GM12874 (cell line): ENCODE data around the gene CGN.

ENCODE experiments used
- TF ChIP-seq, protein P1 (sequence below): IDR thresholded peaks from 2 replicates; pipeline ENCODE4 v1.5.1; 2011; ENCODE audit warnings: low read depth, mild to moderate bottlenecking, control low read depth, low read length, moderate library complexity; ENCODE audit not compliant: insufficient read depth

The CGN gene

DNA sequence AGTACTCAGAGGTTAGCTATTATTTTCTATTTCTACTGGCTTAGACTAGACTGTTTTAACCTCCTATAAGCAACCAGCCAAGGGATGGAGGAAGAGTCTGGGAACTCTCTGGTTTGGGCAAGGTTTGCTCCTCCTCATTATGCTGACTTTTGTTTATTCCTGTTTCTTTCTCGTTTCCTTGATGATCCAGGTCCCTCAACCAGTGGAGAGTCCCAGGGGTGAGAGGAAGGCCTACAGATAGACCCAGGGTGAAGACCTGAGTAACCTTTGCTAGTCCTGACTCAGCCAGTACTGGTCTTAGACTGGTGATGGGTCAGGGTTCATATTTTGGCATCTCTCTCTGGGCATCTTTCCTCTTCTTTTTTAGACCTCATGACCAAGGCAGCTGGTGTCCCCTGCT, 34.4 kb downstream of the CGN start:
- TF ChIP-seq, protein P1, sequence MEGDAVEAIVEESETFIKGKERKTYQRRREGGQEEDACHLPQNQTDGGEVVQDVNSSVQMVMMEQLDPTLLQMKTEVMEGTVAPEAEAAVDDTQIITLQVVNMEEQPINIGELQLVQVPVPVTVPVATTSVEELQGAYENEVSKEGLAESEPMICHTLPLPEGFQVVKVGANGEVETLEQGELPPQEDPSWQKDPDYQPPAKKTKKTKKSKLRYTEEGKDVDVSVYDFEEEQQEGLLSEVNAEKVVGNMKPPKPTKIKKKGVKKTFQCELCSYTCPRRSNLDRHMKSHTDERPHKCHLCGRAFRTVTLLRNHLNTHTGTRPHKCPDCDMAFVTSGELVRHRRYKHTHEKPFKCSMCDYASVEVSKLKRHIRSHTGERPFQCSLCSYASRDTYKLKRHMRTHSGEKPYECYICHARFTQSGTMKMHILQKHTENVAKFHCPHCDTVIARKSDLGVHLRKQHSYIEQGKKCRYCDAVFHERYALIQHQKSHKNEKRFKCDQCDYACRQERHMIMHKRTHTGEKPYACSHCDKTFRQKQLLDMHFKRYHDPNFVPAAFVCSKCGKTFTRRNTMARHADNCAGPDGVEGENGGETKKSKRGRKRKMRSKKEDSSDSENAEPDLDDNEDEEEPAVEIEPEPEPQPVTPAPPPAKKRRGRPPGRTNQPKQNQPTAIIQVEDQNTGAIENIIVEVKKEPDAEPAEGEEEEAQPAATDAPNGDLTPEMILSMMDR: no peak

DNA sequence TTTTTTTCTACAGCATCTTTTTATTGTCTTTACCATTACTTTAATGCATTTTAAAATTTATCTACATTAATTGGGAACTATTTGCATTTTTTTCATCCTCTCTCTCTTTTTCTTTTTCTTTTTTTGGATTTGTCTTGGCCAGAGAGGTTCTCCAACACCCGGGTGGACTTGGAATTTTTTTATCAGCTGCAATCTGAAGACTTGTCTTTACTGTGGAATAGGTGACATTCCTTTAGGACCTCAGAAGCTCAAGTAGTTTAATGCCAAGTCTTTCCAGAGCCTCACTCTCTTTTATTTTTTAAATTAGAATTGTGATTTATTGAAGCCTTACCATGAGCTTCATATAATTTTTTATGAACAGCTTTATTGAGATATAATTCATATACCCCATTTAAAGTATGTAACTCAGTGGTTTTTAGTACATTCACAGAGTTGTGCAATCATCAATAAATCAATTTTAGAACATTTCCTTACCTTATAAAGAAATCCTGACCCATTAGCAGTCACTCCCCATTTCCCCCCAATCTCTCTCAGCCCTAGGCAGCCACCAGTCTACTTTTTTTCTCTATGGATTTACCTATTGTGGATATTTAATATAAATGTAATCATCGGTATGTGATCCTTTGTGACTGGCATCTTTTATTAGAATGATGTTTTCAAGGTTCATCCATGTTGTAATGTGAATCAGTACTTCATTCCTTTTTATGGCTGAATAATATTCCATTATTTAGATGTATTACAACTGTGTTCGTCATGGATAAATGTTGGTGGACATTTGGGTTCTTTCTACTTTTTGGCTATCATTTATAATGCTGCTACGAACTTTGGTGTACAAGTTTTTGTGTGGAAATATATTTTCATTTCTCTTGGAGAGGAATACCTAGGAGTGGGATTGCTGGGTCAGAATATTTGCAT, 35.1 kb downstream of the CGN start:
- TF ChIP-seq, protein P1: no peak

DNA sequence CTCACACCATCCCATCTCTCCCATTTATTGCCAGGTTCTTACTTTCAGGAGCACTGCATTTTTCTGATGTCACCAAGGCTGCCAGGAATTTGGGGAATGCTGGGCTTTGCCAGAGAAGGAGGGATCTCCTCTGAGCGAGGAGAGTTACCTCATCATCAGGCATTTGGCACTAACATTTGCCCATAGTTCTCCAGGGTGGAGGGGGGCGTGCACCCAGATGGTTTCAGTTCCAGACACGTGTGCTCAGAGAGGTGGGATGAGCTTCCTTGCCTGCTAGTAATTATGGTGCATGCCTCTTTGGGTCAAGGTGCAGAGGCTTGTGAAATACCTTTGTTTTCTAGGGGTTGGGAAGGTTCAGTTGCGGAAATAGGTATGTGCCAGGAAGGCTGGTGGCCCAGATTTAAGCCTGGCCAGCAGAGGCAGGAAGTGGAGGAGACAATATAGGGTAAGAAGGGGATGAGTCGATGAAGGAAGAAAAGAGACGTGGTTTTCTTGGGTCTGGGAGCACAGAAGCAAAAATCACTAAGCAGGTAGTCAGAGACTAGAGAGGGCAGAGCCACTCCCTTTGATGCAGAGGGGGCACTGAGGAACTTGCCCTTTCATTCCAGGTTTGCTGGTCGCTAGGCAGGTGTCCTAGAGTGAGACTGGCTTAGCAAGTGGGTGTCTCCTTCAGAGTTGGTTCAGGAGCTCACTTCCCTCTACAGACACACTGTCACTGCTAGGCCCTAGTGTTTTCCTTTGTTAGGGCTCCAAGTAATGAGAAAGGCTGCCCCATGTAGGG, 36.1 kb downstream of the CGN start:
- TF ChIP-seq, protein P1: no peak

DNA sequence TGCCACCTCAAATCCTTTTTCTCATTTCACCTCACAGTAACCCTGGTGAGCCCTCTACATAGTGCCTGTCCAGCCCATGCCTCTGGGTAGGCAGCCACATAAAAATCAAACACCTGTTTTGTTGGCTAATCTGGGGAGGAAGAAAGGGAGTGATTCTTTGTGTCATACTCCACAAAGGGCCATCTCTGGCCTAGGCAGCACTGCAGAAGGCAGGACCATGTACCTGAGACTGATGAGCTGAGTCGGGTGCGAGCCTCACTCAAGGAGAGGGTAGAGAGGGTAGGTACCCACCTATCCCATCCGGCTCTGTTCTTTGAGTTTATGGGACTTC, 36.7 kb downstream of the CGN start:
- TF ChIP-seq, protein P1: no peak

DNA sequence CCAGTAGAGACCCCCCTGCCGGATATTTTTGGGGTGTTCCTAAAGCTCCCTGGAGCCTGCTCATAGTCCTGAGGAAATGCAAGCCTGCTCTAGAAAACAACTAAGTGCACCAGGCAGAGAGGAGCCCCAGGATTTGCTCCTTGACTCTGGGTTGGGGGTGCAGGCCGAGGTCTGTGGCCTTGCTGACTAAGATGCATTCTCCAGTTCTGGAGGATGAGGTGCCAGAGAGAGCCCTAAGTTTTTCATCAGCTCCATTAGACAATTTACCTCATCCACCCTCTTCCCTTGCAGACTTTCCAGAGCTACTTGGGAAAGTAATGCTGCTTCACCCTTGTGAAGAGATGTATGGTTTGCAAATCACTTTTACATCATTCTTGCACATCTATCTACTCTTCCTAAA, 38.0 kb downstream of the CGN start:
- TF ChIP-seq, protein P1: no peak

DNA sequence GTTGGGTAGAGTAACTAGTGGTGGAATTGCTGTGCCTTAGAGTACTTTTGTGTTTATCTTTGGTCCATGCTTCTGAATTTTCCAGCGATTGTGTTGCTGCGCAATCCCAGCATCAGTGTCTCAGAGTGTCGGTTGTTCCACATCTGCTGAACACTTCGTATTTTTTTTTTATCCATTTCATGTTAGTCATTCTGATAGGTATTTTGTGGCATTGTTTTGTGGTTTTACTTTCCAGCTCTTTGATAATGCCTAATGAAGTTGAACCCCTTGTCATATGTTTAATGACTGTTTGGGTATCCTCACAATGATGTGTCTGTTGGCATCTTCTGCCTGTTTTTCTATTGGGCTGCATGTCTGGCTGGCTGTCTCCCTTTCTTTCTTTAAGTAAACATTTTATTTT, 42.5 kb downstream of the CGN start:
- TF ChIP-seq, protein P1: no peak

DNA sequence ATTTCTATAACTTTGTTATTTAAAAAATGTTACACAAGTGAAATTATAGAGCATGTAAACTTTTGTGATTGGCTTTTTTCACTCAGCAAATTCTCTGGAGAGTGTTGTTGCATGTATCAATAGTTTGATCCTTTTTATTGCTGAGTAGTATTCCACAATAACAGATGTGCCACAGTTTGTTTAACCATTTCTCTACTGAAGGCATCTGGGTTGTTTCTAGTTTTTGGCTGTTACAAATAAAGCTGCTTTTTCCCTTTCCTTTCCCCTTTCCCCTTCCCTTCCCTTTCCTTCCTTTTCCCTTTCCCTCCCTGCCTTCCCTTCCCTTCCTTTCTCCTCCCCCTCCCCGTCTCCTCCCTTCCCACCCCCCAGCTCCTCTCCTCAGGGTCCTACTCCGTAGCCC, 44.9 kb downstream of the CGN start:
- TF ChIP-seq, protein P1: no peak
